Sciatic nerve (tissue), 2 donors: ENCODE results near the gene SLC39A11. TPM values are rescaled to one million over a fixed set of nuclear protein-coding genes. Genes with fewer than 3 reads are reported as not detected.
"Not testable (repeated sequence)": the region's sequence is repeated elsewhere in the genome, so short reads cannot be mapped to it uniquely, and the experiment has no call there.

Source experiments
- ATAC-seq: fragments of 200-7000 bp; cut with Tn5 transposase; one replicate; pipeline ENCODE4 v1.9.1; 2020; ENCODE audit warnings: mild to moderate bottlenecking, moderate library complexity
- DNase-seq: peaks from one replicate; pipeline ENCODE4 v3.0.0-alpha.2; 2020; ENCODE audit warnings: low spot score
- intact Hi-C: fragments of 100-400 bp; cut with DNase I; formaldehyde crosslinking; loops from one replicate; pipeline ENCODE4 v1.14.2; 2022
- total RNA-seq: library from RNA; stranded (reverse); fragmentation: NEBNext Ultra II Directional; extraction: Animal tissue kit (Norgen Biotek cat#: 25700); gene quantifications from one replicate; pipeline ENCODE4 v1.2.1, GENCODE V29; 2021
- donor health status: DM: no; HTN: no; CAD: no.
- donor health status: DM: no; HTN: no; CAD: no.

SLC39A11 gene
- 22.7 TPM for total RNA-seq

DNA sequence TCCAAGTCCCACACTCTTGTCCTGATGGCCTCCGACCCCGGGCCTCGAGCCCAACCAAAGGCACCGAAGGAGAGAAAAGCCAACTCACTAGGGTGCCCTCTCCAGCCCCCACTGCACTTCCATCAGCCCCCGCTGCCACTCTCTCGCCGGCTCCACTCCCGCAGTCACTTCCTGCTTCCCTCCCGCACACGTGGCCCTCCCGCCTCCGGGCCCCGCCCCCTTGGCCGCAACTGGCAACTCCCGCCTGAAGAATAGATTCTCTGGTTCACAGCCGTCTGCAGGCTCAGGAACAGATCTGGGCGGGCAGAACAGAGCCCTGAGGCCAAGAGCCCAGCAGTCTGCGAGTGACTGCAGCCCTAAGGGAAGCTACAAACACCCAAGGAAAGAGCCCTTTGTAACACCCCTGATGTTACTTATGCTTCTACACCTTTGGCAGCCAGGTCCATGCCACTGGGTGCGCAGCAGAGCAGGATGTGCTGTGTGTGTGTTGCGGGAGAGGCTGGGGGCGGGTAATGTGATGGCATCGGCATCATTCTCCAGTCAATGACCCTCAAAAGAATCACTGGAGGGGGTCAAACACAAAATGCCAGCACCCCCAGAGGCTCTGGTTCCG is at the start of gene SLC39A11:
TSS of gene SLC39A11 (minus strand) at position 166 of the 613 bp plus-strand sequence. CDS start 3,924 bp downstream, outside the sequence.
- DNase-seq = peak; percentile 95
- intact Hi-C loops = no loop called here

GRCh38 chr17:73141411-73141810 is 48.9 kb upstream of the SLC39A11 start:
- DNase-seq (no peak), ATAC-seq (no peak)
- intact Hi-C loops = no loop called here

More for the DNA sequence above, at the start of gene SLC39A11:
- ATAC-seq = peak; percentile 98

GRCh38 chr17:73140566-73140965 is 48.1 kb upstream of the SLC39A11 start:
- no peak for ATAC-seq
- intact Hi-C loops = no loop called here
- DNase-seq = no peak

DNA sequence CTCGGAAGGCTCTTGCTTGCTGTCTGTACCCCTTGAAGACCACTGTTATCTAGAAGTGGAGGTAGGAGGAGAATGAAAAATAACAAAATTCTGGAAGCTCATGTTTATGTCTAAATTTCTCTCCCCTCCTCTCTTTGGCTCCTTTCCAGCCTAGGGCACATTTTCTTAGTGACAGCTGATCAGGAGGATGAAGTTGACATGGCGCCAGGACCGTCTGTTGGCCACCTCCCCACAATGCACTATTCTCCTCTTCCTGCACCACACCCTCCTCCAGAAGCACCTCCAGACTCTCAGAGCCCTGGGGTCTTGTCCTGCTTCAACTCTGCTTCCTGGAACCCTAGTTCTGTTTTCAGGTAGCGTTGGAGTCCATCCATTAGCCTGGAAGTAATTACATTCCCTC is 46.8 kb upstream of the SLC39A11 start:
- ATAC-seq = no peak
- no peak for DNase-seq
- intact Hi-C loops = no loop called here

DNA sequence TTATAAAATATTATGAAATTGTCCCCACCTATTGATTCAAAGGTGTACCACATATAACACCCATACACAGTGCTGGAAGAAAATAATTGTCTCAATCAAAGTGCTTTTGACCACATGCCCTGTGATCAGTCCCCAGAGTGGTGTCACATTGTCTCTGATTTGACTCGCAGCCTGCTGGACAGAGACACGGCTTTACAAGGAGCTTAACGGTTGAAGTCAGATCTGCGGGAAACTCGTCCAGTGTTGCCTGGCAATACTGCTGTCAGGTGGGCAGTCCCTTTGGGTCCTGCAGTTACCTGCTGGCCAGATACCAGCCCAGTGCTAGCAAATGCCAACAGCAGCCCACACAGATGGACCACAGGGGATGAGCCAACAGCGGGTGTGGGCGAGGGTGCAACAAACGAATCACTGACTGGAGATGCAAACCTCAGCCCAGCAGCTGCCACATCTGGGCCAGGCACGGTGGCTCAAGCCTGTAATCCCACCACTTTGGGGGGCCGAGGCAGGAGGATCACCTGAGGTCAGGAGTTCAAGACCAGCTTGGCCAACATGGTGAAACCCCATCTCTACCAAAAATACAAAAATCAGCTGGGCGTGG is 46.2 kb upstream of the SLC39A11 start:
- ATAC-seq = no peak
- no peak for DNase-seq
- intact Hi-C loops = no loop called here

DNA sequence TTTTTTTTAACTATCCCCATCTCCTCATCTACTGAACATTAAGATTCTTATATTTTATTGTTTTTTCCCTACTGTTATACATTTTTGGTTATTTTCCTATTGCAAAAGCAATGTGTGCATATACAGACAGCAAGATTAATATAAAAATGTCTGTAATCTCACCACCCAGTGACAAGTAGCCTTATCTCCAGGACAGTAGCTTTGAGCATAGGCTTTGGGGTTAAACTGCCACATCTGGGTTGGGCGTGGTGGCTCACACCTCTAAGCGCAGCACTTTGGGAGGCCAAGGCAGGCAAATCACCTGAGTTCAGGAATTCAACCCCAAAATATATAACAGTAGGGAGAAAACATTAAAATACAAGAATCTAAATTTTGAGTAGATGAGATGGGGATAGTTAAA is 44.9 kb upstream of the SLC39A11 start:
- intact Hi-C loops = no loop called here
- ATAC-seq (no peak), DNase-seq (no peak)

- no peak for ATAC-seq
- no peak for DNase-seq
- intact Hi-C loops = no loop called here
Observed at GRCh38 chr17:73135766-73136165, 43.3 kb upstream of the SLC39A11 start.

GRCh38 chr17:73133911-73134649 is 41.6 kb upstream of the SLC39A11 start:
- intact Hi-C loops = no loop called here
- ATAC-seq (no peak), DNase-seq (no peak)

- intact Hi-C loops = no loop called here
- ATAC-seq = no peak
- DNase-seq = no peak
Observed at GRCh38 chr17:73132085-73132492, 39.6 kb upstream of the SLC39A11 start.

- ATAC-seq, intact Hi-C loops, DNase-seq: not testable (repeated sequence)
Observed at GRCh38 chr17:73131439-73131838, 39.0 kb upstream of the SLC39A11 start.

DNA sequence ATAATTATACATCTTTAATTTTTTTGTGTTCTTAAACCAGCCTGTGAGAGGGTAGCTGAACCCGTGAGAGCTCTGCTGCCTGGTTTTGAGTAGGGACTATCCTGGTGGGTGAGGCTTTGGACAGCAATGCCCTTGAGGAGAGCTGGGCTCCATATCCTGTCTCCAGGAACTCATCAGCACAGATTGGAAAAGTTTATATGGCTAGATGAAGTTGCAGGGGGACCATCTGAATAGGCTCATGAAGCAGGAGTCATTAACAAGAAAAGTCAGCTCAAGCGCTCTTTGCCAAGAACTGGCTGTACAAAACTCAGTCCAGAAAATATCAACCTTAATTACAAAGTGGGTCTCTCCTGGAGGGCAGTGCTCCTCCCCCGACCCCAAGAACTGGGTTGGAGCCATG is 38.5 kb upstream of the SLC39A11 start:
- no peak for ATAC-seq
- DNase-seq = no peak

GRCh38 chr17:73128496-73128895 is 36.0 kb upstream of the SLC39A11 start:
- intact Hi-C loops = no loop called here
- no peak for DNase-seq
- no peak for ATAC-seq

More for the DNA sequence above, 38.5 kb upstream of the SLC39A11 start:
- intact Hi-C loops = no loop called here

- intact Hi-C loops = no loop called here
- no peak for ATAC-seq
- DNase-seq = no peak
Observed at GRCh38 chr17:73126716-73127473, 34.4 kb upstream of the SLC39A11 start.

GRCh38 chr17:73123606-73124320 is 31.3 kb upstream of the SLC39A11 start:
- ATAC-seq (no peak), DNase-seq (no peak)
- intact Hi-C loops = no loop called here

DNA sequence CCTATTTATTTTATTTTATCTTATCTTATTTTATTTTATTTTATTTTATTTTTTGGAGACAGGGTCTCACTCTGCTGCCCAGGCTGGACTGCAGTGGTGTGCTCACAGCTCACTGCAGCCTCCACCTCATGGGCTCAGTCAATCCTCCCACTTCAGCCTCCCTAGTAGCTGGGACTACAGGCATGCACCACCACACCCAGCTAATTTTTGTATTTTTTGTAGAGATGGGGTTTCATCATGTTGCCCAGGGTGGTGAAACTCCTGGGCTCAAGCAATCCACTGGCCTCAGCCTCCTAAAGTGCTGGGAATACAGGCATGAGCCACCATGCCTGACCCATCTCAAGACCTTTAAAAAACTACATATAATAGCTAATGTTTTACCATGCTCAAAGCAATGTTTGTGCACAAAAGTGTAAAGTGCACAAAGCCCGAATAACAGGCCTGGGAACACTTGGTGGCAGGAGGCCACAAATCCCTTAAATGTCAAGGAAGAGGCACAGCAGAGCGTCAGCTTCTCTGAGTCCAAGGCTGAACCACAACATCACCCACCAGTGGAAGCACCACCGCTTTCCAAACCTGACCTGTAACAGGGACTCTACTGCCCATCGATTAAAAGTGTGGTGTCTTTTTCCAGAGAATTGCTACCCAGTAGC is 30.6 kb upstream of the SLC39A11 start:
- intact Hi-C loops = no loop called here
- no peak for DNase-seq
- ATAC-seq = no peak

DNA sequence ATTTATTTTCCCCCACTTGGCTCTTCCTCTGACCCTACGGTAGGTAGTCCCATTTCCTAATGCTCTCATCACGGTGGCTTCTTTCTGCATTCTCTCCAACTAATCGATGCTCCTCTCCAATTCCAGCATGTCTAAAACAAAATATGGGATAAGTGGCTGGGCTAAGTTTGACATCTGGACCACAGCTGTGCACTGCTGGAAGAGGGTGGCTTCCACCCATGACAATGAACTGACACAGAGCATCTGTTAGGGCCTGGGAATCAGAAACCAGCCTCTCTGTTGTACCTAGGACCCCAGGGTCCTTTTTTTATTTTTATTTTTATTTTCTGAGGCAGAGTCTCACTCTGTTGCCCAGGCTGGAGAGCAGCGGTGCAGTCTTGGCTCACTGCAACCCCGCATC is 29.0 kb upstream of the SLC39A11 start:
- DNase-seq = no peak
- ATAC-seq = no peak
- intact Hi-C loops = no loop called here

- intact Hi-C loops = no loop called here
- no peak for ATAC-seq
Observed at GRCh38 chr17:73119631-73120030, 27.1 kb upstream of the SLC39A11 start.

DNA sequence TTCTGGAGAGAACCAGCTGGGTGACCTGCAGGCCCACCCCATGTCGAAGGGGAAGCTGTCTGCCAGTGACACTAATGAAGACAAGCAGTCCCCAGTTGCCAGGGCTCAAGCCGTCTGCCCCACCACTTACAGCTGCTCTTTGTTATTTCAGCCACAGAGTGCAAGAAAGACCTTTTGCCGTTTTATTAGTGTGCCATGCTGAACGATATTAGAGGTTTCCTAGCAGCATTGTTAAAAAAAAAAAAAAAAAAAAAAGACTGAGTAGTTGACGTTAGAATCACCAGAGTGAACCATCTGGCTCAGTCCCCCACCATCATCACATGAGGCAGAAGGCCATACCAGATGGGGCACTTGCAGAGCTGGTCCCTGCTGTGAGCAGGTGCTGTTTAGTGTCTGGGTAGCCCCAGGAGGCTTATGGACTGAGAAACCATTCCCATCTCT is 26.5 kb upstream of the SLC39A11 start:
- intact Hi-C loops = no loop called here
- ATAC-seq (no peak), DNase-seq (no peak)

More at GRCh38 chr17:73119631-73120030, 27.1 kb upstream of the SLC39A11 start:
- DNase-seq = no peak
